GM12873 (cell line): ENCODE measurements around the gene GPC4.

Source experiments
- CTCF ChIP-seq: IDR thresholded peaks from 2 replicates; pipeline ENCODE4 v1.5.1; 2012; ENCODE audit warnings: low read depth, mild to moderate bottlenecking, moderate library complexity, low read length, control low read depth; ENCODE audit not compliant: insufficient read depth; ENCODE audit errors: missing control alignments

Gene GPC4

GRCh38 chrX:133415276-133416105 is at the start of gene GPC4:
Gene GPC4, minus strand, starts transcription at chrX:133415489. Its CDS starts 524 bp downstream, at chrX:133414965.
- no peak for TF ChIP-seq CTCF

GRCh38 chrX:133461231-133461630 is 45.9 kb upstream of the GPC4 start:
- no peak for TF ChIP-seq CTCF

DNA sequence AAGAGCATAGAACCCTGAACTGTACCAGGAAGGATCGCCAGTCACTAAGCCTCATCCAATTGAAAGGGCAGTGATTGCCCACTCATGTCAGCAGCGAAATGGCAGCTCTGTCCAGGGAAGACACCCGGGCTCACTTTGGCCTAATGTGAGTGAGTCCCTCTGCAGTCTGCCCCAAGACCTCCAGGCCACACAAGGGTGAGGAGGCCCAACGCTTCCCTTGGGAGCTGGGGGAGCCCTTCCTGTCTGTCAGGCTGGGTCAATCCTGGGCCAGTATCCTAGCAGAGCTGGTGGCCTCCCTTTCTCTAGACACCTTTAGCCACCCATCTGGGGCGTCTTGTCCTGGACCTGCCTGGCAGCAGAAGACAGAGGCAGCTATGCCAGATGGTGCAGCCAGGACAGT is 39.6 kb upstream of the GPC4 start:
- no peak for TF ChIP-seq CTCF

- no peak for TF ChIP-seq CTCF
These were observed 39.2 kb upstream of the GPC4 start for GRCh38 chrX:133454491-133454914.

DNA sequence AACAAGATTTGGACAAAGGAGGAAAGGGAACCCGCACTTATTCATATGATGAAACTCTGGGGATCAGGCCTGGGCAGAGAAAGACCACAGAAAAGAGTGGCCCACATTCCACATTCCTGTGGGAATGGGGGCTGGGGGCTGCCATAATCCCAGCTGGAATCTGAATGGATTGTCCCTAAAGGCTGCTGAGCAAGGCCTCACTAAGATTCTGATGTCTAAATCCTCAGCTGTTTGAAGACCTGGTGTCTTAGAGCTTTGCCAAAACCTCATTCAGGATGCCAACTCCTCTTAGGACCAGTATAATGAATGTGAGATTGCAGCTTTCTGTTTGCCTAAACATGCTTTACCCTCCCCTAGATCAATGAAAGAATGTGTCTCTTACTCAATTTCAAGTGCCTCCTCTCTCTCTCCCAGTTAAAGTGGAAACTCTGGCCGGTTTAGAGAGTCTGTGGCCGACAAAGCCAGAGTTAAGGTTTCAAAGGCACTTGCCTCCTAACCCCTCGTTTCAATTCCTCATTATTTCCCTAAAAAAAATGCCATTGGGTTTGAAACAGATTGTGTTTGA is 33.3 kb upstream of the GPC4 start:
- no peak for TF ChIP-seq CTCF

DNA sequence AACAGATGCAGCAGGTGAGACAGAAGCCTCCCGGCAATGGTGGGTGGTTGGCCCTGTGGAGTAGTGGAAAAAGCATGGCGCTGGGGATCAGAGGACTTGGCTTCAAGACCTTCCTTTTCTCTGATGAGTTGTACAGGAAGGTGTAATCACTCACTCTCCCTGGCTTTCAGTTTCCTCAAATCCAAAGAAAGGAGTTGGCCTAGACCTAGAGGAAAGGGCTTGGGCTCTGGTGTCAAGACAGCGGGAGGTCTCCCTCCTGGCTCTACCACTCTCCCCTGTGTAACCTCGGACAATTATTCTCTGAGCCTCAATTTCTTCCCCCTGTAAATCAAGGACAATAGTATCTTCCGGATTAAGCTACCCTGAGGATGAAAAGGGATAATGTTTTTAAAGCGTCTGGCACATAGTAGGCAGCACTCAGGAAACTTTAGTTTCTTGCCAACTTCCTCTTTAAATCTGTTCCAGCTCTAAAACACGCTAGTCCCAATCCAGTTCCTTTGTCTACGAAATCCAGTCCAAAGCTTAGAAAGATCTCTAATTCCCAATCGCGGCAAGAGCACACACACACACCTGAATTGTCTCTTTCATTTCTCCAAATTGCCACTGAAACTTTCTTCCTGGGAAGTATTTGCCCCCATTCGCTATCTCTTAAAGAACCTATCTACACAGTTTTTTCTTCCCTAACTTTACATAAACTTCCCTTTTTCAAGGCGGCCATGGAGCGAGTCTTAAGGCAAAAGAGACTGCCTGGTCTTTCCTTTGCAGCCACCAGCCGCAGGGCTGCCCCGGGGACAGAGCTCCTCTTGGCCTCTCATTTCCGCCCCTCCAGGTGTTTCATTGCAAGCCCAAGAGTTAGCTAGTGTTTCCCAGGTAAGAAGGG is 29.9 kb upstream of the GPC4 start:
- TF ChIP-seq CTCF = no peak

DNA sequence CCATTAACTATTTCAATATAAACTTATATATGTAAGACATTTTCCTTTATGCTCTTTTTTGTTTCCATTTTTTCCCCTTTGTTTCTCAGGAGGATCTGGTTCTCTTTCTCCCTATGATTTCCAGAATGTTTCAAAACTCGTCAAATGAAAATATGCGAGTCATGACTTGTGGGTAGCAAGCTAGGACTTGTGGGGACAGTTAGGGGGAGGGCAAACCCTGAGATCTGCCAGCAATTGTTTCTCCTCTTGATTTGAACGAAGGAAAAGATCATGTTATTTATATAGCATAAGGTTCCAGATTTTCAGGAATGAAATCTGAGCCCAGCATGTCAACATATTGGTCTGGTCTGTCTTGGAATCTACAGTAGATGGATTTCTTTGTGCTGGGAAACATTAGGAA is 28.9 kb upstream of the GPC4 start:
- no peak for TF ChIP-seq CTCF
